Measurements from ENCODE around the gene ABHD1.

DNA sequence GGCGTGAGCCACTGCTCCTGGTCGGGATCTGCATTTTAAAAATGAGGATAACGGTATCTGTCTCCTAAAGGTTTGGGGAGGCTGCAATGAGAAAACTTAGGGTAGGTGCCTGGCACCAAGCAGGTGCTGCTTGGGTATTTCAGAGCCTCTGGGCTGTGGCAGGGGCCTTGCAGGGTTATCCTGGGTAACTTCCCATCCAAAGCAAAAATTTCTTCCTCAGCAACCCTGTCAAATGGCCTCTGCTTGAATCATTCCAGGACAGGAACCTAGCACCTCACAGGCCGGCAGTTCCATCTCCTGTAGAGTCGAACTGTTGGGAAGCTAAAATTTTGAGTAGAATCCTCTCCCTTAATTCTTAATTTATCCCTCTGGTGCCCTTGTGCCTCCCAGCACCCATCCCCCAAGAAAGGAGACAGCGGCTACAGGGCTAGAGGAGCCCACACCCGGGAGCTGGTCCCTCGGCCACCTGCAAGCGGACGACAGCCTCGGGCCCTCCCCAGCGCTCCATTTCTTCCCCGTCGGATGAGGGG, 5.6 kb upstream of the ABHD1 start:
- TF ChIP-seq, protein P1, sequence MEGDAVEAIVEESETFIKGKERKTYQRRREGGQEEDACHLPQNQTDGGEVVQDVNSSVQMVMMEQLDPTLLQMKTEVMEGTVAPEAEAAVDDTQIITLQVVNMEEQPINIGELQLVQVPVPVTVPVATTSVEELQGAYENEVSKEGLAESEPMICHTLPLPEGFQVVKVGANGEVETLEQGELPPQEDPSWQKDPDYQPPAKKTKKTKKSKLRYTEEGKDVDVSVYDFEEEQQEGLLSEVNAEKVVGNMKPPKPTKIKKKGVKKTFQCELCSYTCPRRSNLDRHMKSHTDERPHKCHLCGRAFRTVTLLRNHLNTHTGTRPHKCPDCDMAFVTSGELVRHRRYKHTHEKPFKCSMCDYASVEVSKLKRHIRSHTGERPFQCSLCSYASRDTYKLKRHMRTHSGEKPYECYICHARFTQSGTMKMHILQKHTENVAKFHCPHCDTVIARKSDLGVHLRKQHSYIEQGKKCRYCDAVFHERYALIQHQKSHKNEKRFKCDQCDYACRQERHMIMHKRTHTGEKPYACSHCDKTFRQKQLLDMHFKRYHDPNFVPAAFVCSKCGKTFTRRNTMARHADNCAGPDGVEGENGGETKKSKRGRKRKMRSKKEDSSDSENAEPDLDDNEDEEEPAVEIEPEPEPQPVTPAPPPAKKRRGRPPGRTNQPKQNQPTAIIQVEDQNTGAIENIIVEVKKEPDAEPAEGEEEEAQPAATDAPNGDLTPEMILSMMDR (IDR thresholded peaks at IDR 0.05) = no peak
- TF ChIP-seq POLR2A (IDR thresholded peaks at IDR 0.05) = no peak
